ENCODE results near the gene PPIL6.

PPIL6 gene

GRCh38 chr6:109475625-109476024, 35.2 kb upstream of the PPIL6 start:
- no peak overlapping the region for H3K27ac ChIP-seq
- DNase-seq (ENCODE audit: low spot score): no peak
- no peak for TF ChIP-seq CTCF (conservative IDR thresholded peaks at IDR 0.05; ENCODE audit: low read depth)
- POLR2A ChIA-PET (ENCODE audit: low non-redundant PET): no interaction called here
- CTCF ChIA-PET: no interaction called here

GRCh38 chr6:109474995-109475394, 34.6 kb upstream of the PPIL6 start:
- no peak overlapping the region for H3K27ac ChIP-seq
- TF ChIP-seq CTCF (conservative IDR thresholded peaks at IDR 0.05; ENCODE audit: low read depth): no peak
- POLR2A ChIA-PET (ENCODE audit: low non-redundant PET): no interaction called here
- CTCF ChIA-PET: no interaction called here
- no peak for DNase-seq (ENCODE audit: low spot score)

GRCh38 chr6:109473120-109473519, 32.7 kb upstream of the PPIL6 start:
- TF ChIP-seq CTCF (conservative IDR thresholded peaks at IDR 0.05; ENCODE audit: low read depth): no peak
- ChIA-PET POLR2A (ENCODE audit: low non-redundant PET) (no interaction called here), CTCF (no interaction called here)
- no peak for DNase-seq (ENCODE audit: low spot score)
- no peak overlapping the region for H3K27ac ChIP-seq

- DNase-seq (ENCODE audit: low spot score): no peak
- ChIA-PET POLR2A (ENCODE audit: low non-redundant PET) (no interaction called here), CTCF (no interaction called here)
- TF ChIP-seq CTCF (conservative IDR thresholded peaks at IDR 0.05; ENCODE audit: low read depth): no peak
- no peak overlapping the region for H3K27ac ChIP-seq
These were observed 31.9 kb upstream of the PPIL6 start for GRCh38 chr6:109472132-109472995.

GRCh38 chr6:109471105-109471810, 30.8 kb upstream of the PPIL6 start:
- no peak overlapping the region for H3K27ac ChIP-seq
- POLR2A ChIA-PET (ENCODE audit: low non-redundant PET): no interaction called here
- no peak for TF ChIP-seq CTCF (conservative IDR thresholded peaks at IDR 0.05; ENCODE audit: low read depth)
- DNase-seq (ENCODE audit: low spot score): no peak
- CTCF ChIA-PET: no interaction called here

GRCh38 chr6:109469591-109470189, 29.3 kb upstream of the PPIL6 start:
- CTCF ChIA-PET: interaction anchor here (0.6 kb wide), 1 partner anchor 1531 kb away, joined by 3 read pairs; no protein-coding TSS in a partner anchor
- POLR2A ChIA-PET (ENCODE audit: low non-redundant PET): no interaction called here
- TF ChIP-seq CTCF (conservative IDR thresholded peaks at IDR 0.05; ENCODE audit: low read depth): no peak
- no peak for DNase-seq (ENCODE audit: low spot score)
- H3K27ac ChIP-seq: no peak overlapping the region

All from RWPE1 (cell line).